Psoas muscle (tissue), 8 donors: ENCODE measurements around the gene RPS3A. TPM values are rescaled to one million over a fixed set of nuclear protein-coding genes. Genes with fewer than 3 reads are reported as not detected.

Experiments used
- ATAC-seq, 4 donors: fragments of 200-7000 bp; cut with Tn5 transposase; one replicate each; pipeline ENCODE4 v1.9.1; 2020; ENCODE audit warnings: moderate library complexity in 3 of 4, mild to moderate bottlenecking in 2 of 4
- DNase-seq, 2 donors: peaks; one replicate each; pipeline ENCODE4 v3.0.0-alpha.2; 2020
- H3K27ac ChIP-seq: fragments of 200-600 bp; one replicate; pipeline ENCODE4 v1.8.0; 2022
- H3K27me3 ChIP-seq, 3 donors: fragments of 200-600 bp in 1 of 3; one replicate each; pipeline versions ENCODE4 v1.6.1 to v1.8.0; 2013 to 2022; ENCODE audit warnings: low read length in 2 of 3, mild to moderate bottlenecking in 2 of 3, moderate library complexity in 1 of 3; ENCODE audit not compliant: insufficient read depth in 3 of 3
- H3K36me3 ChIP-seq, 2 donors: fragments of 200-600 bp in 1 of 2; one replicate each; pipeline versions ENCODE4 v1.6.1 to v1.8.0; 2013 to 2022; ENCODE audit warnings: low read depth in 1 of 2, mild to moderate bottlenecking in 1 of 2, moderate library complexity in 1 of 2; ENCODE audit not compliant: insufficient read depth in 1 of 2
- H3K4me1 ChIP-seq: fragments of 200-600 bp; one replicate; pipeline ENCODE4 v1.8.0; 2022
- H3K4me3 ChIP-seq: fragments of 200-600 bp; one replicate; pipeline ENCODE4 v1.8.0; 2022; ENCODE audit warnings: mild to moderate bottlenecking
- H3K9me3 ChIP-seq: fragments of 200-600 bp; one replicate; pipeline ENCODE4 v1.8.0; 2022
- CTCF ChIP-seq: fragments of 200-600 bp; IDR thresholded peaks from one replicate; pipeline ENCODE4 v1.8.0; 2022; ENCODE audit warnings: antibody characterized with exemption
- WGBS, 3 donors: extraction: QIAGEN DNeasy Blood & Tissue Kit; methylation state at CpG; one replicate each; pipeline versions ENCODE4 v1.1.6 to v1.1.7; 2013; 5-methylcytosine and 5-hydroxymethylcytosine counted together
- intact Hi-C, 2 donors: fragments of 100-400 bp; cut with DNase I; formaldehyde crosslinking; loops; one replicate each; pipeline versions ENCODE4 v1.11.0 to v1.14.2; 2022
- polyA plus RNA-seq, 3 donors: library from polyadenylated mRNA; stranded (reverse); fragments of 200-250 nt; gene quantifications; one replicate each; pipeline ENCODE4 v1.2.3, GENCODE V29; 2013
- total RNA-seq, 4 donors: library from RNA; stranded (reverse); fragmentation: NEBNext Ultra II Directional in 2 of 4; extraction: Animal tissue kit (Norgen Biotek cat#: 25700) in 2 of 4; gene quantifications; one replicate each; pipeline versions ENCODE4 v1.2.1 to v1.2.4, GENCODE V29; 2021 to 2023
- donor health status: healthy with polysubstance abuse.
- donor health status: DM: no; HTN: no; CAD: no; lungs with moderate emphysema.
- donor health status: Bipolar disorder and iron deficiency.
- donor health status: healthy.
- donor health status: DM: yes; HTN: yes; CAD: no.
- donor health status: DM: no; HTN: no; CAD: no.
- donor health status: DM: no; HTN: no; CAD: no.
- donor health status: DM: yes; HTN: yes; CAD: no.

The RPS3A gene
- total and polyA plus RNA-seq, 7 donors = 841 to 2,333 (median 1,071) TPM

- ATAC-seq = no peak
- DNase-seq = no peak
- no peak overlapping the region for H3K4me3 ChIP-seq
- no peak overlapping the region for H3K27ac ChIP-seq
- WGBS, 3 donors = 95 to 98% (median 96%) methylated on average over 1 of the region's 1 CpG
- H3K36me3 ChIP-seq = peaks cover 0 to 81% of the 10 kb centered on the region in 2 donors
- TF ChIP-seq CTCF = no peak
- H3K9me3 ChIP-seq = no peaks in the 10 kb centered on the region
- intact Hi-C loops = no loop called here
- no peaks in the 10 kb centered on the region for H3K27me3 ChIP-seq
- no peaks in the 10 kb centered on the region for H3K4me1 ChIP-seq
Measured at GRCh38 chr4:151142758-151143157, 43.3 kb downstream of the RPS3A start.

GRCh38 chr4:151143162-151143561 is 43.7 kb downstream of the RPS3A start:
- Histone ChIP-seq H3K27me3 (no peaks in the 10 kb centered on the region), H3K4me1 (no peaks in the 10 kb centered on the region), H3K27ac (no peak overlapping the region), H3K9me3 (no peaks in the 10 kb centered on the region), H3K4me3 (no peak overlapping the region), H3K36me3 (peaks cover 0 to 81% of the 10 kb centered on the region in 2 donors)
- ATAC-seq (no peak), DNase-seq (no peak)
- no peak for TF ChIP-seq CTCF
- intact Hi-C loops = no loop called here
- WGBS, 3 donors = 87 to 89% (median 87%) methylated on average over 2 of the region's 2 CpGs

GRCh38 chr4:151143811-151144210 is 44.4 kb downstream of the RPS3A start:
- Histone ChIP-seq H3K27me3 (no peaks in the 10 kb centered on the region), H3K9me3 (no peaks in the 10 kb centered on the region), H3K4me3 (no peak overlapping the region), H3K4me1 (no peaks in the 10 kb centered on the region), H3K36me3 (peaks cover 0 to 83% of the 10 kb centered on the region in 2 donors), H3K27ac (no peak overlapping the region)
- ATAC-seq (no peak), DNase-seq (no peak)
- intact Hi-C loops = no loop called here
- 83 to 90% (median 84%) methylated on average over 3 of the region's 3 CpGs for WGBS, 3 donors
- no peak for TF ChIP-seq CTCF

- ATAC-seq = peak in 2 of 4 donors; percentile 30 to 32
- WGBS, 3 donors = 74 to 83% (median 82%) methylated on average over 5 of the region's 5 CpGs
- Histone ChIP-seq H3K9me3 (no peaks in the 10 kb centered on the region), H3K4me3 (no peak overlapping the region), H3K36me3 (peaks cover 0 to 87% of the 10 kb centered on the region in 2 donors), H3K27ac (no peak overlapping the region), H3K27me3 (no peaks in the 10 kb centered on the region), H3K4me1 (no peaks in the 10 kb centered on the region)
- intact Hi-C loops = no loop called here
- no peak for DNase-seq
- TF ChIP-seq CTCF = no peak
Measured at GRCh38 chr4:151144329-151145072, 45.1 kb downstream of the RPS3A start.

- peaks cover 0 to 65% of the 10 kb centered on the region in 2 donors for H3K36me3 ChIP-seq
- H3K9me3 ChIP-seq = no peaks in the 10 kb centered on the region
- intact Hi-C loops = no loop called here
- ATAC-seq = no peak
- H3K27ac ChIP-seq = no peak overlapping the region
- TF ChIP-seq CTCF = no peak
- 84 to 92% (median 88%) methylated on average over 3 of the region's 3 CpGs for WGBS, 3 donors
- H3K27me3 ChIP-seq = no peaks in the 10 kb centered on the region
- no peaks in the 10 kb centered on the region for H3K4me1 ChIP-seq
- H3K4me3 ChIP-seq = no peak overlapping the region
- DNase-seq = no peak
Measured at GRCh38 chr4:151147000-151147399, 47.6 kb downstream of the RPS3A start.
